HG02798 (cell line): Measurements from ENCODE around the gene STXBP6.

Experiments
- ATAC-seq: cut with Tn5 transposase; IDR thresholded peaks from one replicate; pipeline ENCODE4 v1.9.1; 2021; ENCODE audit warnings: mild to moderate bottlenecking; ENCODE audit not compliant: unreplicated experiment, poor library complexity

Gene STXBP6

GRCh38 chr14:25049568-25050268 is at the start of gene STXBP6:
Gene STXBP6 (minus strand): TSS chr14:25050147. CDS start chr14:24974818, 75,329 bp downstream.
- ATAC-seq: peak; percentile 77

GRCh38 chr14:25097120-25097519 is 47.2 kb upstream of the STXBP6 start:
- no peak for ATAC-seq

- ATAC-seq: no peak
Measured at GRCh38 chr14:25095736-25096437, 45.9 kb upstream of the STXBP6 start.

- no peak for ATAC-seq
Measured at GRCh38 chr14:25094171-25094907, 44.4 kb upstream of the STXBP6 start.

- ATAC-seq: no peak
Measured at GRCh38 chr14:25092258-25092740, 42.4 kb upstream of the STXBP6 start.

- ATAC-seq: no peak
Measured at GRCh38 chr14:25090716-25091454, 40.9 kb upstream of the STXBP6 start.

- ATAC-seq: no peak
Measured at GRCh38 chr14:25090256-25090655, 40.3 kb upstream of the STXBP6 start.

GRCh38 chr14:25089496-25089895 is 39.5 kb upstream of the STXBP6 start:
- no peak for ATAC-seq

GRCh38 chr14:25086821-25087396 is 37.0 kb upstream of the STXBP6 start:
- ATAC-seq: no peak

- no peak for ATAC-seq
Measured at GRCh38 chr14:25086081-25086480, 36.1 kb upstream of the STXBP6 start.

GRCh38 chr14:25080682-25081081 is 30.7 kb upstream of the STXBP6 start:
- ATAC-seq: no peak

- no peak for ATAC-seq
Measured at GRCh38 chr14:25079311-25079710, 29.4 kb upstream of the STXBP6 start.

- ATAC-seq: no peak
Measured at GRCh38 chr14:25074099-25074685, 24.2 kb upstream of the STXBP6 start.

- ATAC-seq: no peak
Measured at GRCh38 chr14:25069879-25070278, 19.9 kb upstream of the STXBP6 start.

- no peak for ATAC-seq
Measured at GRCh38 chr14:25067600-25067999, 17.7 kb upstream of the STXBP6 start.

- no peak for ATAC-seq
Measured at GRCh38 chr14:25062022-25062321, 12.0 kb upstream of the STXBP6 start.

- no peak for ATAC-seq
Measured at GRCh38 chr14:25056688-25057078, 6.7 kb upstream of the STXBP6 start.

GRCh38 chr14:25055992-25056687 is 6.2 kb upstream of the STXBP6 start:
- no peak for ATAC-seq

GRCh38 chr14:25055005-25055404 is 5.1 kb upstream of the STXBP6 start:
- no peak for ATAC-seq
